Fibroblast of lung (primary cell): ENCODE results near the gene UQCC2. TPM values are rescaled to one million over a fixed set of nuclear protein-coding genes. Genes with fewer than 3 reads are reported as not detected.

ENCODE experiments used
- DNase-seq, 2 donors: peaks; one replicate each; pipeline versions ENCODE4 v3.0.0 to v3.0.0-alpha.2; 2010; ENCODE audit warnings: low read depth in 2 of 2
- H2AFZ ChIP-seq: 2 replicates; pipeline ENCODE4 v1.5.1; 2012; ENCODE audit warnings: low read length, control low read depth, inconsistent platforms
- H3K27ac ChIP-seq: 2 replicates; pipeline ENCODE4 v1.5.1; 2011; ENCODE audit warnings: low read length, control low read depth; ENCODE audit not compliant: insufficient read depth
- H3K27me3 ChIP-seq: 2 replicates; pipeline ENCODE4 v1.5.1; 2011; ENCODE audit warnings: mild to moderate bottlenecking, low read length; ENCODE audit not compliant: control insufficient read depth, insufficient read depth
- H3K36me3 ChIP-seq: 2 replicates; pipeline ENCODE4 v1.5.1; 2011; ENCODE audit warnings: low read length; ENCODE audit not compliant: control insufficient read depth, insufficient read depth
- H3K4me1 ChIP-seq: 2 replicates; pipeline ENCODE4 v1.5.1; 2011; ENCODE audit warnings: low read length; ENCODE audit not compliant: control insufficient read depth, insufficient read depth; ENCODE audit errors: extremely low read depth
- H3K4me2 ChIP-seq: 2 replicates; pipeline ENCODE4 v1.5.1; 2011; ENCODE audit warnings: low read length, control low read depth; ENCODE audit not compliant: insufficient read depth; ENCODE audit errors: extremely low read depth
- H3K4me3 ChIP-seq, 4 experiments: fragments of 200-600 bp in 1 of 4; sonication (generic) in 1 of 4; replicated peaks in 1 of 4; 2 replicates each; pipeline ENCODE4 v1.5.1; 2011 to 2016; ENCODE audit warnings: low read length in 4 of 4, low read depth in 3 of 4, mild to moderate bottlenecking in 3 of 4, control low read depth in 2 of 4, inconsistent platforms in 1 of 4, mixed read lengths in 1 of 4; ENCODE audit not compliant: insufficient read depth in 1 of 4; ENCODE audit errors: control extremely low read depth in 1 of 4
- H3K79me2 ChIP-seq: 2 replicates; pipeline ENCODE4 v1.5.1; 2012; ENCODE audit warnings: mild to moderate bottlenecking, low read length, inconsistent platforms; ENCODE audit not compliant: control insufficient read depth, insufficient read depth
- H3K9ac ChIP-seq: 2 replicates; pipeline ENCODE4 v1.5.1; 2011; ENCODE audit warnings: mild to moderate bottlenecking, low read length, control low read depth; ENCODE audit not compliant: insufficient read depth
- H3K9me3 ChIP-seq: 2 replicates; pipeline ENCODE4 v1.5.1; 2012; ENCODE audit warnings: low read depth, low read length; ENCODE audit not compliant: control insufficient read depth, insufficient read depth
- H4K20me1 ChIP-seq: 2 replicates; pipeline ENCODE4 v1.5.1; 2011; ENCODE audit warnings: low read length; ENCODE audit not compliant: control insufficient read depth, insufficient read depth; ENCODE audit errors: extremely low read depth
- CTCF ChIP-seq, 2 donors: IDR thresholded peaks in 1 of 2; conservative IDR thresholded peaks in 1 of 2; 1 replicate in 1 of 2; 2 replicates in 1 of 2; pipeline ENCODE4 v1.5.1; 2011 to 2012; ENCODE audit warnings: low read length in 2 of 2, control low read depth in 1 of 2, inconsistent platforms in 1 of 2, low read depth in 1 of 2, mild to moderate bottlenecking in 1 of 2
- EZH2 ChIP-seq: IDR thresholded peaks from 2 replicates; pipeline ENCODE4 v1.5.1; 2012; ENCODE audit warnings: low read length, control low read depth, mild to moderate bottlenecking; ENCODE audit errors: missing control alignments
- polyA plus RNA-seq, 2 donors: library from polyadenylated mRNA; depleted of rRNA in 1 of 2; stranded (reverse) in 1 of 2; unstranded in 1 of 2; fragments of >200 nt; gene quantifications; 2 replicates each; pipeline ENCODE4 v1.2.1, GENCODE V29; 2011 to 2012; ENCODE audit warnings: missing spikeins in 1 of 2
- total RNA-seq: library from RNA; depleted of rRNA; stranded (reverse); fragments of >200 nt; gene quantifications from 2 replicates; pipeline ENCODE4 v1.2.1, GENCODE V29; 2014

The UQCC2 gene
- total and polyA plus RNA-seq, 2 donors (not counting 1 experiment from before 2014, with no cell fraction given): 33.8 to 36.5 TPM

- H3K79me2 ChIP-seq: no peaks in the 10 kb centered on the region
- no peak overlapping the region for H3K27ac ChIP-seq
- no peak overlapping the region for H3K4me2 ChIP-seq
- H3K9me3 ChIP-seq: no peaks in the 10 kb centered on the region
- H4K20me1 ChIP-seq: no peaks in the 10 kb centered on the region
- no peak overlapping the region for H3K4me3 ChIP-seq
- peaks cover 45% of the 10 kb centered on the region for H3K36me3 ChIP-seq
- TF ChIP-seq EZH2 (no peak), CTCF (conservative IDR thresholded peaks at IDR 0.05 in 1 of 2, IDR thresholded peaks at IDR 0.05 in 1 of 2; ENCODE audit: low read depth in 1 of 2, low read length in 2 of 2) (no peak)
- no peak overlapping the region for H3K9ac ChIP-seq
- H3K4me1 ChIP-seq: peaks cover 10% of the 10 kb centered on the region
- no peaks in the 10 kb centered on the region for H3K27me3 ChIP-seq
- H2AFZ ChIP-seq: no peak overlapping the region
- DNase-seq: no peak
Measured at GRCh38 chr6:33689148-33689494, 22.4 kb downstream of the UQCC2 start.

GRCh38 chr6:33688451-33689147 is 22.9 kb downstream of the UQCC2 start:
- Histone ChIP-seq H3K9ac (no peak overlapping the region), H3K27ac (no peak overlapping the region)

GRCh38 chr6:33688006-33688405 is 23.5 kb downstream of the UQCC2 start:
- H3K4me3 ChIP-seq: no peak overlapping the region
- no peak overlapping the region for H3K27ac ChIP-seq
- no peak for DNase-seq
- H2AFZ ChIP-seq: no peak overlapping the region
- no peaks in the 10 kb centered on the region for H3K9me3 ChIP-seq
- H3K36me3 ChIP-seq: peaks cover 44% of the 10 kb centered on the region
- H4K20me1 ChIP-seq: no peaks in the 10 kb centered on the region
- no peak overlapping the region for H3K9ac ChIP-seq
- H3K79me2 ChIP-seq: no peaks in the 10 kb centered on the region
- H3K4me2 ChIP-seq: no peak overlapping the region
- TF ChIP-seq CTCF (conservative IDR thresholded peaks at IDR 0.05 in 1 of 2, IDR thresholded peaks at IDR 0.05 in 1 of 2; ENCODE audit: low read depth in 1 of 2, low read length in 2 of 2): no peak
- no peak for TF ChIP-seq EZH2
- H3K4me1 ChIP-seq: peaks cover 9% of the 10 kb centered on the region
- no peaks in the 10 kb centered on the region for H3K27me3 ChIP-seq

More at GRCh38 chr6:33688451-33689147, 22.9 kb downstream of the UQCC2 start:
- Histone ChIP-seq H3K4me1 (peaks cover 10% of the 10 kb centered on the region), H4K20me1 (no peaks in the 10 kb centered on the region), H2AFZ (no peak overlapping the region), H3K79me2 (no peaks in the 10 kb centered on the region), H3K36me3 (peaks cover 44% of the 10 kb centered on the region), H3K27me3 (no peaks in the 10 kb centered on the region), H3K4me2 (no peak overlapping the region), H3K4me3 (no peak overlapping the region), H3K9me3 (no peaks in the 10 kb centered on the region)
- TF ChIP-seq CTCF (conservative IDR thresholded peaks at IDR 0.05 in 1 of 2, IDR thresholded peaks at IDR 0.05 in 1 of 2; ENCODE audit: low read depth in 1 of 2, low read length in 2 of 2): no peak
- no peak for DNase-seq
